CD14-positive monocyte (primary cell): ENCODE measurements around the gene GABRR2. TPM values are rescaled to one million over a fixed set of nuclear protein-coding genes. Genes with fewer than 3 reads are reported as not detected.

Experiments used
- DNase-seq, 3 donors: peaks; one replicate each; pipeline ENCODE4 v3.0.0-alpha.2; 2011 to 2022
- H2AFZ ChIP-seq: 2 replicates; pipeline ENCODE4 v1.6.0; 2012; ENCODE audit warnings: mild to moderate bottlenecking, low read depth, low read length, inconsistent platforms; ENCODE audit not compliant: insufficient read depth, poor library complexity, severe bottlenecking
- H3K27ac ChIP-seq, 2 donors: 1 replicate in 1 of 2; 2 replicates in 1 of 2; pipeline ENCODE4 v1.5.1; 2012 to 2013; ENCODE audit warnings: low read length in 2 of 2, control low read depth in 1 of 2, inconsistent platforms in 1 of 2, low read depth in 1 of 2, mild to moderate bottlenecking in 1 of 2
- H3K27me3 ChIP-seq, 2 donors: one replicate each; pipeline versions ENCODE4 v1.6.0 to v1.6.1; 2011 to 2013; ENCODE audit warnings: low read length in 2 of 2; ENCODE audit not compliant: control insufficient read depth in 2 of 2, insufficient read depth in 2 of 2
- H3K36me3 ChIP-seq, 2 donors: replicated peaks in 1 of 2; 1 replicate in 1 of 2; 2 replicates in 1 of 2; pipeline versions ENCODE4 v1.5.1 to v1.6.1; 2012 to 2013; ENCODE audit warnings: low read length in 2 of 2, control low read depth in 1 of 2, inconsistent platforms in 1 of 2, mild to moderate bottlenecking in 1 of 2; ENCODE audit not compliant: insufficient read depth in 2 of 2, control insufficient read depth in 1 of 2
- H3K4me1 ChIP-seq, 2 donors: 1 replicate in 1 of 2; 2 replicates in 1 of 2; pipeline versions ENCODE4 v1.5.1 to v1.6.1; 2012 to 2013; ENCODE audit warnings: low read length in 2 of 2, control low read depth in 1 of 2, inconsistent platforms in 1 of 2, mild to moderate bottlenecking in 1 of 2, moderate library complexity in 1 of 2; ENCODE audit not compliant: insufficient read depth in 2 of 2, control insufficient read depth in 1 of 2
- H3K4me2 ChIP-seq: replicated peaks from 2 replicates; pipeline ENCODE3; 2012; ENCODE audit warnings: low read length, moderate library complexity, mild to moderate bottlenecking; ENCODE audit not compliant: poor library complexity, severe bottlenecking; ENCODE audit errors: extremely low read depth
- H3K4me3 ChIP-seq, 3 experiments: fragments of 200-600 bp in 1 of 3; sonication (generic) in 1 of 3; replicated peaks in 1 of 3; 1 replicate in 2 of 3; 2 replicates in 1 of 3; pipeline ENCODE4 v1.5.1; 2011 to 2013; ENCODE audit warnings: low read length in 3 of 3, mild to moderate bottlenecking in 3 of 3, control low read depth in 2 of 3, low read depth in 2 of 3, inconsistent platforms in 1 of 3, moderate library complexity in 1 of 3
- H3K79me2 ChIP-seq: 2 replicates; pipeline ENCODE4 v1.6.0; 2012; ENCODE audit warnings: mild to moderate bottlenecking, control low read depth, inconsistent platforms, low read length, moderate library complexity; ENCODE audit not compliant: insufficient read depth
- H3K9ac ChIP-seq: 2 replicates; pipeline ENCODE4 v1.6.0; 2017; ENCODE audit warnings: low read length, mild to moderate bottlenecking; ENCODE audit not compliant: insufficient read depth, poor library complexity, severe bottlenecking
- H3K9me3 ChIP-seq, 2 donors: replicated peaks in 1 of 2; 1 replicate in 1 of 2; 2 replicates in 1 of 2; pipeline versions ENCODE4 v1.5.1 to v1.6.1; 2012 to 2013; ENCODE audit warnings: low read length in 2 of 2, control low read depth in 1 of 2; ENCODE audit not compliant: control insufficient read depth in 1 of 2, insufficient read depth in 1 of 2
- H4K20me1 ChIP-seq: 2 replicates; pipeline ENCODE4 v1.6.0; 2012; ENCODE audit warnings: mild to moderate bottlenecking, low read length, control low read depth, moderate library complexity; ENCODE audit not compliant: insufficient read depth
- H3K27ac Mint-ChIP-seq, 7 donors: one replicate each; pipeline ENCODE4 v1.8.0; 2020; ENCODE audit warnings: mild to moderate bottlenecking in 7 of 7, mixed read lengths in 7 of 7, moderate library complexity in 6 of 7, inconsistent platforms in 2 of 7
- H3K27me3 Mint-ChIP-seq, 3 donors: one replicate each; pipeline ENCODE4 v1.8.0; 2021 to 2022; ENCODE audit warnings: low read depth in 3 of 3, mild to moderate bottlenecking in 3 of 3, mixed read lengths in 3 of 3, moderate library complexity in 3 of 3, inconsistent platforms in 1 of 3
- H3K36me3 Mint-ChIP-seq, 2 donors: one replicate each; pipeline ENCODE4 v1.8.0; 2020; ENCODE audit warnings: mixed read lengths in 2 of 2, inconsistent platforms in 1 of 2, mild to moderate bottlenecking in 1 of 2
- H3K4me1 Mint-ChIP-seq: one replicate; pipeline ENCODE4 v1.8.0; 2020; ENCODE audit warnings: mild to moderate bottlenecking, mixed read lengths
- H3K4me3 Mint-ChIP-seq, 2 donors: one replicate each; pipeline ENCODE4 v1.8.0; 2020; ENCODE audit warnings: mild to moderate bottlenecking in 2 of 2, mixed read lengths in 2 of 2, moderate library complexity in 1 of 2
- H3K9me3 Mint-ChIP-seq, 7 donors: one replicate each; pipeline ENCODE4 v1.8.0; 2020 to 2022; ENCODE audit warnings: mixed read lengths in 7 of 7, mild to moderate bottlenecking in 6 of 7, moderate library complexity in 6 of 7, inconsistent platforms in 2 of 7
- CTCF ChIP-seq: fragments of 200-600 bp; IDR thresholded peaks from one replicate; pipeline ENCODE4 v1.8.0; 2022; ENCODE audit warnings: antibody characterized with exemption, mild to moderate bottlenecking
- WGBS: methylation state at CpG from one replicate; pipeline ENCODE4 v1.1.5; 2013; ENCODE audit warnings: missing lambda C conversion rate; ENCODE audit not compliant: insufficient coverage; 5-methylcytosine and 5-hydroxymethylcytosine counted together
- intact Hi-C, 2 donors: fragments of 100-400 bp; cut with micrococcal nuclease; formaldehyde crosslinking; loops; one replicate each; pipeline versions ENCODE4 v1.15.0 to v1.15.1; 2023
- polyA plus RNA-seq, 3 donors: library from polyadenylated mRNA; depleted of rRNA in 1 of 3; unstranded in 2 of 3; stranded (reverse) in 1 of 3; fragments of 300-500 nt in 2 of 3; fragments of >200 nt in 1 of 3; fragmentation: Illumina TruSeq in 2 of 3; gene quantifications; 1 replicate in 2 of 3; 2 replicates in 1 of 3; pipeline ENCODE4 v1.2.3, GENCODE V29; 2012 to 2021

The GABRR2 gene
- polyA plus RNA-seq, 3 donors: 3.7 TPM; not detected in 2

- no peak for TF ChIP-seq CTCF
- no peak overlapping the region for H3K27ac Mint-ChIP-seq
Measured at GRCh38 chr6:89257781-89258180, 57.3 kb downstream of the GABRR2 start.

GRCh38 chr6:89257346-89257745 lies 57.8 kb downstream of the GABRR2 start:
- H3K36me3 ChIP-seq: no peaks in the 10 kb centered on the region
- H3K9ac ChIP-seq: no peak overlapping the region
- no peak overlapping the region for H2AFZ ChIP-seq
- H3K79me2 ChIP-seq: no peaks in the 10 kb centered on the region
- Mint-ChIP-seq H3K27ac (no peak overlapping the region), H3K4me1 (peaks cover 21% of the 10 kb centered on the region), H3K27me3 (no peaks in the 10 kb centered on the region), H3K4me3 (no peak overlapping the region), H3K36me3 (no peaks in the 10 kb centered on the region), H3K9me3 (peaks cover 0 to 2% (median 0%) of the 10 kb centered on the region in 7 donors)
- 96% methylated on average over 6 of the region's 6 CpGs for WGBS
- H3K27ac ChIP-seq: no peak overlapping the region
- no peak overlapping the region for H3K4me3 ChIP-seq
- no peak for DNase-seq
- no peaks in the 10 kb centered on the region for H4K20me1 ChIP-seq
- intact Hi-C loops: no loop called here
- H3K27me3 ChIP-seq: no peaks in the 10 kb centered on the region
- H3K4me2 ChIP-seq: no peak overlapping the region
- H3K9me3 ChIP-seq: no peaks in the 10 kb centered on the region
- H3K4me1 ChIP-seq: peaks cover 10 to 14% of the 10 kb centered on the region in 2 donors
- TF ChIP-seq CTCF: no peak

More at GRCh38 chr6:89257781-89258180, 57.3 kb downstream of the GABRR2 start:
- Mint-ChIP-seq H3K27me3 (no peaks in the 10 kb centered on the region), H3K4me3 (no peak overlapping the region), H3K4me1 (peaks cover 21% of the 10 kb centered on the region), H3K36me3 (no peaks in the 10 kb centered on the region), H3K9me3 (peaks cover 0 to 2% (median 0%) of the 10 kb centered on the region in 7 donors)
- Histone ChIP-seq H2AFZ (no peak overlapping the region), H3K4me3 (no peak overlapping the region), H3K9me3 (no peaks in the 10 kb centered on the region), H3K4me1 (peaks cover 10 to 14% of the 10 kb centered on the region in 2 donors), H4K20me1 (no peaks in the 10 kb centered on the region), H3K36me3 (no peaks in the 10 kb centered on the region), H3K79me2 (no peaks in the 10 kb centered on the region), H3K9ac (no peak overlapping the region), H3K4me2 (no peak overlapping the region), H3K27me3 (no peaks in the 10 kb centered on the region), H3K27ac (no peak overlapping the region)
- intact Hi-C loops: no loop called here
- DNase-seq: no peak
- WGBS: 94% methylated on average over 3 of the region's 4 CpGs
